GM19467 (cell line): ENCODE data around the gene GOLGB1.
"Not testable (repeated sequence)": the region's sequence is repeated elsewhere in the genome, so short reads cannot be mapped to it uniquely, and the experiment has no call there.

Source experiments
- ATAC-seq: cut with Tn5 transposase; IDR thresholded peaks from one replicate; pipeline ENCODE4 v1.9.1; 2021; ENCODE audit warnings: mild to moderate bottlenecking, moderate library complexity; ENCODE audit not compliant: unreplicated experiment

GOLGB1 gene

GRCh38 chr3:121749276-121750086 lies at the start of gene GOLGB1:
Gene GOLGB1 (minus strand): TSS chr3:121749741. CDS start chr3:121730971, 18,770 bp downstream.
- peak; percentile 97 for ATAC-seq

GRCh38 chr3:121796970-121797369 lies 47.4 kb upstream of the GOLGB1 start:
- no peak for ATAC-seq

DNA sequence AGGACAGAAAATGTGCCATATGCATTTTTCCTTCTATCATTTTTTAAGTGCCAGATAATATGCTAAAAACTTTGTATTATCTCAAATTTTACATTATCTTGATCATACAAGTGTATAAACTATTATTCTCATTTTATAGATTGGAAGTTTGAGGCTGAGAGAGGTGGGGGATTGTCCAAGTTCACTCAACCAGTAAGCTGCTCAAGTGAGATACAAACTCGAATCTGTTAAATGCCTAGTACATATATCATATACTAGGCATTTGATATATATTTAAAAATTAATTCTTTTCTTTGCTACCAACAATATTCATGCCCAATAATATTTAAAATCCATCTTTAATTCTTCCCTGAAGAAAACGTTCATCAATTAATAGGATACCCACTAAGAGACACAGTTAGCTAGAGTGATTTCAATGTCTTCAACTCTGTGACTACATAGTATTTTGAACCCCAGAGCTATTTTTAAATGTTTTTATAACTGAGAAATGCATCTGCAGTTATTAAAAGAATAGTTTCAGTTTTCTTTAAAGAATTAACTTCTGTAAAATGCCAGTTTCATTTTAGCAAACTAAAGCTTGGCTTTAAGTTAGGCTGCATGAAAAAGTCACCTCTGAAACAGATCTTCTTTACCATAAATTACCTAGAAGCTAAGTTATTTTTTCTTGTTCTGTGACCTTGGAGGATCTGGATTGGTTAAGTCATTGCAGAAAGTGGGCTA lies 44.9 kb upstream of the GOLGB1 start:
- peak; percentile 44 for ATAC-seq

- no peak for ATAC-seq
Observed at GRCh38 chr3:121793078-121793477, 43.5 kb upstream of the GOLGB1 start.

DNA sequence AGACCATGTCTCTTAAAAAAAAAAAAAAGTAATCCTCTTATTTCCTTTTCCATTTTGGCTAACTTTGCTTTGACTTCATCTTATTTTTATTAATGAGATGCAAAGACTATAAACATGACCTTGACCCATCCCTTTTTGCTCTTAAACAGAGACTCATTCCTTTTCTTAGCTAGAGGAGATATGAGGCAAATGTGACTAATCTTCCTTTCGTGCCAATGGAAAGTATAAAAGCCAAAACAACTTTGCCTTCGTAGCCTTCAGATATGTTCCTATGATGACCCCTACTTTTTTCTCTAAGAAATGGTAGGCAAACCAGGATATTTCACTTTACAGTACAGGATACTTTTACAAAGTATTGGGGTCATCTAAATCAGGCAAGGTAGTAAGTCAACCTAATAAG lies 36.9 kb upstream of the GOLGB1 start:
- ATAC-seq: no peak

- not testable (repeated sequence) for ATAC-seq
Observed at GRCh38 chr3:121782784-121783183, 33.2 kb upstream of the GOLGB1 start.

DNA sequence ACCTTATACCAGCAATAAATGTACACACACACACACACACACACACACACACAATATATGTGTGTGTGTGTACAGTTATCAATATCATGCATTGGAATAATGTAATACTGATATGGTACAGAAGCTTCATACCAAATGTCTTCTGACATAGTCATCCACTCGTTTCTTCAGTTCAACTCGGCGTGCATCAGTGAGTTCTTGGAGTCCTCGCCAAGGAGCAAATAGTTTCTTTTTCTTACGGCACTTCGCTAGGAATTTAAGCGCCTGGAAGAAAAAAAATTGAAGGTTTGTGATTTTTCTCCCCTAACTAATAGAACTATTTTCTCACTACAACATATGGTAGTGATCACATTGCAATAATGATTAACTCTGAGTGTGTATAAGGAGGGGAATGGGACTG lies 32.1 kb upstream of the GOLGB1 start:
- ATAC-seq: no peak

- ATAC-seq: not testable (repeated sequence)
Observed at GRCh38 chr3:121775095-121775494, 25.6 kb upstream of the GOLGB1 start.

GRCh38 chr3:121769246-121769645 lies 19.7 kb upstream of the GOLGB1 start:
- no peak for ATAC-seq

- no peak for ATAC-seq
Observed at GRCh38 chr3:121768452-121768851, 18.9 kb upstream of the GOLGB1 start.

DNA sequence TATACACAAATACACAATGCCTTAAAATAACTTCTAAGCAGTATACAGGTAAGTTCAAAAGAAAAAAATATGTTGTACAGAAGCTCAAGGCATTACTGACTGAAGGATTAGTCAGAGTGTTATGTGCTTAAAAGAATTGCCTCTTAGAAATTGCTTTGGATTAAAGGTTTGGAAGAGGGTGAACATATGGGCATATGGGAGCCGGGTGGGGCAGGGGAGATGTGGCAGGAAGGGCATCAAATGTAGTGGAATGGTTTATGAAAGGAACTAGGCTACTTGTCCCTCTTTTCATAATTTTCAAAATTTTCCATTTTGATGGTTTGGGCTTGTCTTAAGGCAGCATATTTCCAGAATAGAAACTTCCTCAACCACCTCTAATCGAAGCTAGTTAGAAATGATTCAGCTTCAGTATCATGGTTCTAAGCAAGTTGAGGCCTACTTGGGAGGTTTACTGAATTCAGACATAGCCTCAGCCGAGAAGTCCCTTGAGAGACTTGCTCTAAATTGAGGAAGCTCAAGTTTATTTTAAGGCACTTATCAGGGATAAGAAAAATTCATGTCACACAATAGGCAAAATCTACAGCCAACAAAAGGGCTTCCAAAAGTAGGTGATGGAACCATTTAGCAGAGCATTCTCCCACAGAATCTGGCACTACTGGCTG lies 10.1 kb upstream of the GOLGB1 start:
- no peak for ATAC-seq

DNA sequence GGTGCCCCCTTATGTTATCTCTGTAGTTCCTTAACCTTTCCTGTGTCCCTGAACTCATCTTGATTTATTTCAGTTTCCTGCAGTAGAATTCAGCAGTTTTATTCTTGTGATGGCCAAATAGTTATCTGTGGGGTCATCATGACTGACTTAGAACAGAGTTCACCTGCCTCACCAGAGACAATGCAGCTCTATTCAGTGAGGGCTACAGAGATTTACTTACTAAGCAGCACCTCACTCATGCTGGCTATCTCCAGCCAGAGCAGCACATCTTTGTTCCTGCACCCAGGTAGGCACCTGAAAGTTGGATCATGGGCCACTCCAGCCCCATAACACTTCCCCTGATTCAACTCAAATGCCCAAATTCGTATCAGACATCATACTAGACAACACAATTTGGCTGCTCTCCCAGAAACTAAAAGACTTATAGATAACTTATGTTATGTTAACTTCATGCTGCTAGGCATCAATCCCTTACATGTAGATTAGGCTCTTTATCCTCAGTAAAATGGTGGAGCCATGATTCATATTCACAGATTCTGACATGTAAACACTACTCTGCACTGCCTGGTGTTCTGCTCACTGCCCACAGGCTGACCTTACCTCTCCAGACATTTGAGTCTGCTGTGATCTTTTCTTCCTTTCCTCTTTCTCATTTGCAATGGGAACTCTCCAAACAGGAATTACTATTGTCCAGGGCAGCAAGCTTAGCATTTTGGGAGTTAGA lies 9.3 kb upstream of the GOLGB1 start:
- no peak for ATAC-seq

DNA sequence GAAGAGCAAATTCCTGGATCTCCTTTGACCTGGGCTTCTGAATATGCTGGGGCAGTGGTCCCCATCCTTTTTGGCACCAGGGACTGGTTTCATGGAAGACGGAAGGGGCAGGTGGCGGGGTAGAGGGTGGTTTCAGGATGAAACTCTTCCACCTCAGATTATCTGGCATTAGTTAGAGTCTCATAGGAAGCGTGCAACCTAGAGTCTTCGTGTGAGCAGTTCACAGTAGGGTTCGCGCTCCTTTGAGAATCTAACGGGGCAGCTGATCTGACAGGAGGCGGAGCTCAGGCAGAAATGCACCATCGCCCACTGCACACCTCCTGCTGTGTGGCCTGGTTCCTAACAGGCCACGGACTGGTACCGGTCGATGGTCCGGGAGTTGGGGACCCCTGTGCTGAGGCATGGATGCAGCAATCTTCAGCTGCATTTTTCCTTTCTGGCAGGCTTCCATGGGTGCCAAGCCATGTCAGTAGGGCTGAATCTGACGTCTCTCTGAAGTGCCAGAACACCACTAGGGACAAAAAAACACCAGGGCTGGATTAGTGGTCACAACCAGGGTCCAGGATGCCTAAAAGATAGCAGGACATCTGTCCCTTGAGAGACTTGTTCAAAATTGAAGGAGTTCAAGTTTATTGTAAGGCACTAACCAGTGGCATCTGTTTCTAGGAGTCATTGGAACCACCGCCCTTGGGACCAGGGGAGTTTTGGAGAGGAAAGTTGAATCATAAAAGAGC lies 8.4 kb upstream of the GOLGB1 start:
- no peak for ATAC-seq

- ATAC-seq: no peak
Observed at GRCh38 chr3:121757087-121757811, 7.7 kb upstream of the GOLGB1 start.

DNA sequence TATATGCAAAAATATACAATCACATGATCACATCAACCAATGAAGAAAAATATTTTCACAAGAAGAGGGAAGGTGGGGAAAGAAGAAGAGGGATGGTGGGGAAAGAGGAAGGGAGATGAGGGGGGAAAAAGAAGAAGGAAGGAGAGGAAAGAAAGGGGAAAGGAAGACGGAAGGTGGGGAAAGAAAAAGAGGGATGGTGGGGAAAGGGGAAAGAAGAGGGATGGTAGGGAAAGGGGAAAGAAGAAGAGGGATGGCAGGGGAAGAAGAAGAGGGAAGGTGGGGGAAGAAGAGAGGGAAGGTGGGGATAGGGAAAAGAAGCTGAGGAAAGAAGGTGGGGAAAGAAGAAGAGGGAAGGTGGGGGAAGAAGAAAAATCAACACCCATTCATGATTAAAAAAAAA lies 3.2 kb upstream of the GOLGB1 start:
- ATAC-seq: no peak

DNA sequence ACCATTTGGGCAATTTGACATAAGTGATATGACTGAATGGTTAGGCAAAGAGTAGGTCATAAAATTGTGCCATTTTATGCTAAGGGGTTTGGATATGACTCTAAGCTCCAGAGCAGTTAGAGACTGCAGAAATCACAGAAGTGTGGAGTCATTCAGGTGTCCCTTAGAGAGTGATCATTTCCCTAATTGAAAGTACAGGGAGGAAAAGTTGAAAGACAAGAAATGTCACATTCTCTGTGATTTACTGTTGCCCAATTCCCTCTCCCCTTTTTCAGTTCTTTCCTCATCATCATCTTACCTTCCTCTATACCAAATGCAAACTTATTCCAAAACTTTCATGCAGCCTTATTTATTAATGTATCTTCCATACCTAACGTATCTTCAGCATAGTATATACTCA lies 2.7 kb upstream of the GOLGB1 start:
- no peak for ATAC-seq

- no peak for ATAC-seq
Observed at GRCh38 chr3:121750087-121750415, 510 bp upstream of the GOLGB1 start.

DNA sequence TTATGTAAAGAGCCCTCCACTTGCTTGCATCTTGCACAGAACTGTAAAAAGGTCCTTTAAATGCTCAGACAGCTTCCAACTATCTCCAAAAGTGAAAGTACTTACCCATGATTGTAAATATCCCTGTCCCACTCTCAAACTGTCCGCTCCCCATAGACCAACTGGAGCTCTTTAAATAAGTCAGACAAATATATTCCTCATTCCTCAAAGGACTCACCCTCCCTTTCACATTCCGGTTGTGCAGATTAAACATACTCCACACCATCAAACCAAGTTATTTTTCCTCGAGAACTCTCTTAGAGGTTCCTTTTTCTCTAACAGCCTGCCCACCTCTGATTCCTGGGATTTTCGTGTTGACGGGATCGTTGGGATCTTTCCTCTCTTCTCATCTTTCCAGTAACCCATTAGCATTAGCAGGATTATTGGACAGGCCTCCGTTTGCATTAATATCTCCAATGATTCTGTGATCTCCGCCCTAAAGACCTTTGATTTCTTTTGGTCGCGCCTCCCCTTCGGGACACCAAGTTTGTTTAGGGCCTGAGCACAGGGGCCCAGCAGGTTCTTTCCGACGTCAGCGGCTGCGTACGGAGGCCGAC lies 763 bp downstream of the GOLGB1 start:
- ATAC-seq: no peak

DNA sequence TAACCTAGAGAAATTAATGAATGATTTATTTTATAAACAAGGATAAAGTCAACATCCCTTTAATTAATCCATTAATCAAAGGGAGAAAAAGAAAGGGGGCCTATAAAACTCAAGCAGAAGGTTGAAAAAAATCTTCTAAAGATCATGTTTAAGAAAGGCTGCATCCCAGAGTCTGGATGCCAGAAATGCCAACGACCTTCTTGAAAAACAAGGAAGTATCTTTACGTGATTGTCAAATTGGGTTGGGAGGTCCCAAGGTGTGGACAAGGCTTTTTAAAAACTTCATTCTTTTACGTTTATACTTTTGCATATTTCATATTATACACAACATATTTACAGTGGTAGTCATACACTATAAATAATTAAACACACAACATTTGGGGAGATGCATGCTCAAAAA lies 1.6 kb downstream of the GOLGB1 start:
- no peak for ATAC-seq
